ENCODE results near the gene ZMYM5. TPM values are rescaled to one million over a fixed set of nuclear protein-coding genes. Genes with fewer than 3 reads are reported as not detected.
"Not testable (repeated sequence)": the region's sequence is repeated elsewhere in the genome, so short reads cannot be mapped to it uniquely, and the experiment has no call there.

ZMYM5 gene
- polyA plus RNA-seq (2011; rRNA removed) (9.9 and 15.3 TPM in 2 replicates), polyA minus RNA-seq (2011; rRNA and poly(A)+ RNA removed) (5.6 and 10.1 TPM in 2 replicates)

DNA sequence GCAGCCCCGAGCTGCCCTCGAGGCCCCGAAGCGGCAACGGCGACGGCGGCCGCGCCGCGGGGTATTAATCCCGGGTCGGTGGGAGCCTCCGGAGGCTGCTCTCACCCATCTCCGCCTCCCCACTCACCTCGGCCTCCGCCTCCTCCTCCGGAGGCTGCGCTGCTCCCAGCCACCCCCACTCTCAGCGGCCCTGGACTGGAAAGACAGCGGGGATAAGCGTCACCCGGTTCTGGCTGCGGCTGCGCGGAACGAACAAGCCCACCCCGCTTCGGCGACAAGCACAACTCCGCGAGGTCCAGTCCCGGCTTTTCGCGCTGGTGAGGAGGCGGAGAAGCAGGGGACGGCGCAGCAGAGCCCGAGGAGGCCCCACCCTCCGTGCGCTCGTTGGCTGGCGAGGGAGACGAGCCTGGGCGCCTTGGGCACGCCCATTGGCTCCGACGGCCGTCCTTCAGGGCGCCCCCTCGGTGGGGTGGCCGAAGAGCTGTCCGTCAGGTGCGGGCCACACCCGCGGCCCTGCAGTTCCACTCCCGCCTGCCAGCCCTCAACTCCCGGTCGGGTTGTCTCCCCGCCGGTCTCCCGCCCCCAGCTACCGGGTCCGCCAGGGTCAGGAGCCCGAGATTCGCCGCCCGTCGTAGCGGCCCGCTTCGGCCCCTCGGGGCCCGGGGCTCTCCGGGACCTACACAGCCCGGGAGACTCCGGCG lies at the start of gene ZMYM5:
ZMYM5 (minus strand) TSS at position 327 of the 701 bp plus-strand sequence. CDS start 11,469 bp downstream, outside the sequence.
- Histone ChIP-seq H3K9me3 (ENCODE audit: control insufficient read depth, insufficient read depth, low read length) (no peaks in the 10 kb centered on the region; the same call in 1 of the 2 replicates), H3K27me3 (ENCODE audit: control insufficient read depth, insufficient read depth, low read length) (no peaks in the 10 kb centered on the region), H3K4me3 (ENCODE audit: low read depth, low read length) (peak within 1 kb of the TSS; percentile 84), H3K27ac (ENCODE audit: low read depth, low read length) (peak within 1 kb of the TSS; percentile 94)
- ChIA-PET POLR2A (interaction anchor here (0.6 to 1.9 kb wide), 5 partner anchors 17 to 97 kb away, joined by 3 to 15 read pairs (median 5); partner anchors contain the start of gene PSPC1), CTCF (interaction anchor here (0.6 to 1.1 kb wide), 4 partner anchors 18 to 363 kb away, joined by 3 to 4 read pairs (median 3); no protein-coding TSS in a partner anchor)
- TF ChIP-seq, protein P1, sequence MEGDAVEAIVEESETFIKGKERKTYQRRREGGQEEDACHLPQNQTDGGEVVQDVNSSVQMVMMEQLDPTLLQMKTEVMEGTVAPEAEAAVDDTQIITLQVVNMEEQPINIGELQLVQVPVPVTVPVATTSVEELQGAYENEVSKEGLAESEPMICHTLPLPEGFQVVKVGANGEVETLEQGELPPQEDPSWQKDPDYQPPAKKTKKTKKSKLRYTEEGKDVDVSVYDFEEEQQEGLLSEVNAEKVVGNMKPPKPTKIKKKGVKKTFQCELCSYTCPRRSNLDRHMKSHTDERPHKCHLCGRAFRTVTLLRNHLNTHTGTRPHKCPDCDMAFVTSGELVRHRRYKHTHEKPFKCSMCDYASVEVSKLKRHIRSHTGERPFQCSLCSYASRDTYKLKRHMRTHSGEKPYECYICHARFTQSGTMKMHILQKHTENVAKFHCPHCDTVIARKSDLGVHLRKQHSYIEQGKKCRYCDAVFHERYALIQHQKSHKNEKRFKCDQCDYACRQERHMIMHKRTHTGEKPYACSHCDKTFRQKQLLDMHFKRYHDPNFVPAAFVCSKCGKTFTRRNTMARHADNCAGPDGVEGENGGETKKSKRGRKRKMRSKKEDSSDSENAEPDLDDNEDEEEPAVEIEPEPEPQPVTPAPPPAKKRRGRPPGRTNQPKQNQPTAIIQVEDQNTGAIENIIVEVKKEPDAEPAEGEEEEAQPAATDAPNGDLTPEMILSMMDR (IDR thresholded peaks at IDR 0.05; ENCODE audit: low read depth, low read length) = no peak
- DNase-seq (ENCODE audit: low read depth, low spot score) = peak; percentile 99

DNA sequence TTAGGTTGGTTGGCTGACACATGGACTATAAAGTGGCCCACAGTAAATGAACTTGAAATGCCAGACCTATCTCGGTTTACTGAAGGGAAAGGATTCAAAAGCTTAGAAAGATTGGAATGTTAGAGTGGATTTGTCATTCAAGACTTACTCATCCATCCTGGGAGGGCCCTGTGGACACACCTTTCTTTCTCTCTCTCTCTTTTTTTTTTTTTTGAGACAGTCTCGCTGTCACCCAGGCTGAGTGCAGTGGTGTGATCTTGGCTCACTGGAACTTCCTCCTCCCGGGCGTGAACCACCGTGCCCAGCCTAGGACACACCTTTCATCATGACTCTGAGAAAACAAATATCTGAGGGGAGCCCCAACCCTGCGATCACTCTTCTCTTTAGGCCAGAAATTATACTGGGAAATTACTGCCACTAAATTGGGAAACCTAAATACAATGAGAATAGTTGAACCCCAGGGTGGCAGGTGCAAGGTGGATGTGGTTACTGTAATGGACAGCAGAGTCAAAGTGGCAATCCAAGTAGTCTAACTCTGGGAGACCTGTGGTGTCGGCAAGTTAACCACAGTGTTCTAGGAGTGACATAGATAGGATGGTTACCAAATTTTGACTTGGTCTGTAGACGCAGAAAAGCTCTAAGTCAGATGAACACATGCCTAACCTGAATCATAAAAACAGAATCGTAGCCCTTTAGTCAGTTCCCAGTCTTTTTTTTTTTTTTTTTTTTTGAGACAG lies 47.1 kb upstream of the ZMYM5 start:
- DNase-seq (ENCODE audit: low read depth, low spot score) = no peak
- H3K27me3 ChIP-seq (ENCODE audit: control insufficient read depth, insufficient read depth, low read length) = peaks cover under 1% of the 10 kb centered on the region
- H3K27ac ChIP-seq (ENCODE audit: low read depth, low read length) = no peak overlapping the region
- CTCF ChIA-PET = no interaction called here
- TF ChIP-seq, protein P1 (IDR thresholded peaks at IDR 0.05; ENCODE audit: low read depth, low read length) = no peak
- H3K4me3 ChIP-seq (ENCODE audit: low read depth, low read length) = no peak overlapping the region
- POLR2A ChIA-PET = no interaction called here
- no peaks in the 10 kb centered on the region for H3K9me3 ChIP-seq (ENCODE audit: control insufficient read depth, insufficient read depth, low read length)

DNA sequence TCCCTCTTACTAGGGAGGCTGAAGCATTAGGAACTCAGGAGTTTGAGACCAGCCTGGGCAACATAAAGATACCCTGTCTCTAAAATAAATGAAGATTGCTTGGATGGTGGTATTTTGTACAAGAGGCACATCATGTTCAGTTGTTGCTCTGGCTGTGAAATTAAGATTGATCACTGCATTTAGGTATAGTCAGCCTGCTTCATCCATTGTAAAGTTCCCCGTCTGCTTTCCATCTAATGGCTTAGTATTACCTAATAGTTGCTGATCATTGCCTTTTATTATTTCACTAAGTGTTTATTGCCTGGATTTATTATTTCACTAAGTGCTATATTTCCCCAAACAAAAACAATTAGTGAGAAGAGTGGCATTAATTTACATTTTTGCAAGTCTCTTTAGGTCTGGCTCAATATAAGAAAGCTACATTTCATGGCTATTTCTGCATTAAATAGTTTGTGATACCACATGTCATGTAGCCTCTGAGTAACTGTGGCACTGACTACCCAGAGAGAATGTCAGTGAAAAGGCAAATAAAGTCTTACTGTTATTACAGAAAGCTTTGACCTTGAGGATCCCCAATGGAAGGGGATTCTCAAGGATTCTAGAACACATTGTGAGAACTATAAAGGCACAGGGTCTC lies 45.0 kb upstream of the ZMYM5 start:
- TF ChIP-seq, protein P1 (IDR thresholded peaks at IDR 0.05; ENCODE audit: low read depth, low read length) = no peak
- CTCF ChIA-PET = no interaction called here
- Histone ChIP-seq H3K27ac (ENCODE audit: low read depth, low read length) (no peak overlapping the region), H3K4me3 (ENCODE audit: low read depth, low read length) (no peak overlapping the region), H3K27me3 (ENCODE audit: control insufficient read depth, insufficient read depth, low read length) (peaks cover 3% of the 10 kb centered on the region), H3K9me3 (ENCODE audit: control insufficient read depth, insufficient read depth, low read length) (no peaks in the 10 kb centered on the region)
- POLR2A ChIA-PET = no interaction called here
- no peak for DNase-seq (ENCODE audit: low read depth, low spot score)

DNA sequence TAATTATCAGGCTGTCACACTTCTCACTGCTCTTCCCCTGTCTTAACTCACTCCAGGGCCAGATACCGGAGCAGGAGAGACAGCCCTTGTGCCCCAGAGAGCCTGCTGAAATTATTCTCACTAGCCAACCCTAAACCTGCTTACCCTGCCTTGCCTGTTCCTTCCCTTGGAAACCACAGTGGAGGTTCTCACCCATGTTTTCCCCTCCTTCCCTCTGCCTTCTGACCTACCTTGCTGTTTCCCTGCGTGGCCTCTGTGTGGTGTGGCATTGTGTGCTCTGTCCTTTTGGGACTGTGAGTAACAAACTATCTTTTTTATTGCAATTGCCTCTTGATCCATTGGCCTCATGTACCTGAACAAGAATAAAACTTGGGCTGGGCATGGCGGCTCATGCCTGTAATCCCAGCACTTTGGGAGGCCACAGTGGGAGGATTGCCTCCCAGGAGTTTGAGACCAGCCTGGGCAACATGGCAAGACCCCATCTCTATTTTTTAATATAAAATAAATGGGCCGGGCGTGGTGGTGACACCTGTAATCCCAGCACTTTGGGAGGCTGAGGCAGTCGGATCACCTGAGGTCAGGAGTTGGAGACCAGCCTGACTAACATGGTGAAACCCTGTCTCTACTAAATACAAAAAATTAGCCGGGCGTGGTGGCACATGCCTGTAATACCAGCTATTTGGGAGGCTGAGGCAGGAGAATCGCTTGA lies 42.2 kb upstream of the ZMYM5 start:
- CTCF ChIA-PET; H3K4me3 ChIP-seq (ENCODE audit: low read depth, low read length); POLR2A ChIA-PET; DNase-seq (ENCODE audit: low read depth, low spot score); H3K27ac ChIP-seq (ENCODE audit: low read depth, low read length); H3K27me3 ChIP-seq (ENCODE audit: control insufficient read depth, insufficient read depth, low read length); H3K9me3 ChIP-seq (ENCODE audit: control insufficient read depth, insufficient read depth, low read length): not testable (repeated sequence)

DNA sequence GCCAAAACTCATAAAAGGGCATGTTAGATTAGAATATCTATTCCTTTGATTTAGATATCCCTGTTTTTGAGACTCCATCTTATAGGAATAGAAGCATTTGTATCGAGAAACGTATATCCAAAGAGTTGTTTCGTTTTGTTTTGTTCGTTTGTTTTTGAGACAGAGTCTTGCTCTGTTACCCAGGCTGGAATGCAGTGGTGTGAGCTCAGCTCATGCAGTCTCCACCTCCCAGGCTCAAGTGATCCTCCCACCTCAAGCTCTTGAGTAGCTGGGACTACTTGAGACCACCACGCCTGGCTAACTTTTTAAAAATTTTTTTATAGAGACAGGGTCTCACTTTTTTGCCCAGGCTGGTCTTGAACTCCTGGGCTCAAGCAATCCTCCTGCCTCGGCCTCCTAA lies 26.6 kb upstream of the ZMYM5 start:
- Histone ChIP-seq H3K27me3 (ENCODE audit: control insufficient read depth, insufficient read depth, low read length) (no peaks in the 10 kb centered on the region), H3K9me3 (ENCODE audit: control insufficient read depth, insufficient read depth, low read length) (no peaks in the 10 kb centered on the region), H3K27ac (ENCODE audit: low read depth, low read length) (no peak overlapping the region), H3K4me3 (ENCODE audit: low read depth, low read length) (no peak overlapping the region)
- TF ChIP-seq, protein P1 (IDR thresholded peaks at IDR 0.05; ENCODE audit: low read depth, low read length) = no peak
- DNase-seq (ENCODE audit: low read depth, low spot score) = no peak
- CTCF ChIA-PET = interaction anchor here (0.8 to 2.6 kb wide), 3 partner anchors 10 to 26 kb away, joined by 3 to 10 read pairs (median 4); no protein-coding TSS in a partner anchor
- POLR2A ChIA-PET = no interaction called here
